Endothelial cell of umbilical vein (primary cell): ENCODE data around the gene FAM171A2. TPM values are rescaled to one million over a fixed set of nuclear protein-coding genes. Genes with fewer than 3 reads are reported as not detected.

Experiments used
- BruUV-seq: library from RNA; stranded (reverse); fragments of 400-500 nt; replicated peaks from 2 replicates; lab custom pipeline; 2021; lab: Mats Ljungman, UMichigan
- CTCF ChIA-PET: fragments of 300-600, 350-600 bp; sonication (Branson Sonifier 250); formaldehyde crosslinking; loops from one replicate; lab custom pipeline; 2021; ENCODE audit warnings: antibody characterized with exemption, inconsistent platforms; lab: Charles Lee
- POLR2A ChIA-PET: fragments of 300-600, 350-600 bp; sonication (Branson Sonifier 250); formaldehyde crosslinking; loops from one replicate; lab custom pipeline; 2021; ENCODE audit warnings: antibody characterized with exemption, inconsistent platforms; lab: Charles Lee
- DNase-seq: peaks from one replicate; pipeline ENCODE4 v3.0.0-alpha.2; 2011; ENCODE audit warnings: low read depth, low spot score
- FAIRE-seq: peaks from 2 replicates; lab custom pipeline; 2011; peaks lifted over from hg19 to GRCh38; lab: Jason Lieb, UNC
- H2AFZ ChIP-seq: 2 replicates; pipeline ENCODE4 v1.6.0; 2012; ENCODE audit warnings: low read depth, low read length, control low read depth, inconsistent platforms
- H3K27ac ChIP-seq: 2 replicates; pipeline ENCODE4 v1.5.1; 2011; ENCODE audit warnings: low read depth, mild to moderate bottlenecking, control low read depth, low read length, moderate library complexity; ENCODE audit not compliant: insufficient read depth
- H3K27me3 ChIP-seq, 2 experiments: 2 replicates each; pipeline versions ENCODE4 v1.6.0 to v1.6.1; 2011; ENCODE audit warnings: low read length in 2 of 2, mixed read lengths in 1 of 2; ENCODE audit not compliant: control insufficient read depth in 2 of 2, insufficient read depth in 2 of 2
- H3K36me3 ChIP-seq, 2 experiments: 2 replicates in 1 of 2; 3 replicates in 1 of 2; pipeline ENCODE4 v1.5.1; 2011; ENCODE audit warnings: low read length in 2 of 2, mild to moderate bottlenecking in 1 of 2, moderate library complexity in 1 of 2; ENCODE audit not compliant: control insufficient read depth in 2 of 2, insufficient read depth in 2 of 2; ENCODE audit errors: extremely low read depth in 1 of 2
- H3K4me1 ChIP-seq: 3 replicates; pipeline ENCODE4 v1.5.1; 2011; ENCODE audit warnings: mild to moderate bottlenecking, low read length; ENCODE audit not compliant: control insufficient read depth, insufficient read depth; ENCODE audit errors: extremely low read depth
- H3K4me2 ChIP-seq: 2 replicates; pipeline ENCODE4 v1.6.1; 2011; ENCODE audit warnings: low read length, control low read depth, mixed read lengths; ENCODE audit not compliant: insufficient read depth
- H3K4me3 ChIP-seq, 3 experiments: fragments of 200-600 bp in 1 of 3; sonication (generic), shearing (Covaris generic) in 1 of 3; replicated peaks in 1 of 3; 2 replicates each; pipeline ENCODE4 v1.5.1; 2011 to 2016; ENCODE audit warnings: control low read depth in 3 of 3, low read length in 3 of 3, mild to moderate bottlenecking in 2 of 3, inconsistent platforms in 1 of 3, low read depth in 1 of 3, moderate library complexity in 1 of 3; ENCODE audit not compliant: insufficient read depth in 1 of 3
- H3K79me2 ChIP-seq: 2 replicates; pipeline ENCODE4 v1.6.0; 2012; ENCODE audit warnings: low read length, inconsistent platforms; ENCODE audit not compliant: control insufficient read depth, insufficient read depth
- H3K9ac ChIP-seq: replicated peaks from 2 replicates; pipeline ENCODE3; 2011; ENCODE audit warnings: low read length, control low read depth; ENCODE audit not compliant: insufficient read depth; ENCODE audit errors: extremely low read depth
- H3K9me1 ChIP-seq: replicated peaks from 3 replicates; pipeline ENCODE4 v1.6.0; 2011; ENCODE audit warnings: mild to moderate bottlenecking, low read length; ENCODE audit not compliant: control insufficient read depth, insufficient read depth; ENCODE audit errors: extremely low read depth
- H3K9me3 ChIP-seq: replicated peaks from 2 replicates; pipeline ENCODE4 v1.5.1; 2012; ENCODE audit warnings: low read length, inconsistent platforms; ENCODE audit not compliant: control insufficient read depth, insufficient read depth
- H4K20me1 ChIP-seq: replicated peaks from 2 replicates; pipeline ENCODE3; 2011; ENCODE audit warnings: mild to moderate bottlenecking, low read length; ENCODE audit not compliant: control insufficient read depth, insufficient read depth; ENCODE audit errors: extremely low read depth
- CTCF ChIP-seq, 2 donors: IDR thresholded peaks; 1 replicate in 1 of 2; 2 replicates in 1 of 2; pipeline ENCODE4 v1.5.1; 2011; ENCODE audit warnings: low read length in 2 of 2, mild to moderate bottlenecking in 2 of 2, moderate library complexity in 2 of 2, control low read depth in 1 of 2, inconsistent platforms in 1 of 2, low read depth in 1 of 2; ENCODE audit not compliant: insufficient read depth in 1 of 2; ENCODE audit errors: extremely low read depth in 1 of 2
- MAX ChIP-seq: IDR thresholded peaks from 2 replicates; pipeline ENCODE4 v1.6.1; 2011; ENCODE audit not compliant: insufficient read depth, insufficient read length
- MYC ChIP-seq: IDR thresholded peaks from one replicate; pipeline ENCODE4 v1.6.1; 2011; ENCODE audit warnings: mild to moderate bottlenecking, low read depth, low read length
- POLR2AphosphoS5 ChIP-seq: IDR thresholded peaks from 2 replicates; pipeline ENCODE4 v1.6.1; 2012; ENCODE audit warnings: low read depth, mild to moderate bottlenecking, control low read depth, low read length, moderate library complexity; ENCODE audit not compliant: insufficient read depth
- dilution Hi-C: fragments of 300-500 bp; cut with MboI; formaldehyde crosslinking; loops from one replicate; pipeline ENCODE4 v1.15.0; 2019; ENCODE audit warnings: low sequenced_read_pairs; ENCODE audit not compliant: extremely low pct_ligation_motif_present
- intact Hi-C: fragments of 100-400 bp; cut with micrococcal nuclease; formaldehyde crosslinking; loops from one replicate; pipeline ENCODE4 v1.10.0; 2022
- polyA plus RNA-seq, 4 experiments: library from polyadenylated mRNA; depleted of rRNA in 3 of 4; stranded (reverse) in 3 of 4; unstranded in 1 of 4; fragments of >200 nt; gene quantifications; 2 replicates each; pipeline versions ENCODE4 v1.2.1 to v1.2.3, GENCODE V29; 2011 to 2012; ENCODE audit warnings: missing spikeins in 1 of 4
- total RNA-seq: library from RNA; stranded (reverse); gene quantifications from 2 replicates; pipeline ENCODE4 v1.2.3, GENCODE V29; 2021

FAM171A2 gene
- total and polyA plus RNA-seq, 2 donors (not counting 3 experiments of a cell fraction or from before 2014, with no cell fraction given) = 11.3 to 13.4 TPM

- no peak overlapping the region for H3K9ac ChIP-seq
- H3K27ac ChIP-seq = no peak overlapping the region
- CTCF ChIA-PET = interaction anchor here (0.8 to 3.1 kb wide), 8 partner anchors 8 to 170 kb away, joined by 3 to 12 read pairs (median 4); partner anchors contain the start of genes FAM171A2 and GRN
- no peaks in the 10 kb centered on the region for H3K27me3 ChIP-seq
- no peak overlapping the region for H3K4me2 ChIP-seq
- H4K20me1 ChIP-seq = no peaks in the 10 kb centered on the region
- H3K4me3 ChIP-seq = no peak overlapping the region
- no peaks in the 10 kb centered on the region for H3K9me1 ChIP-seq
- no TSS peak for BruUV-seq
- no peaks in the 10 kb centered on the region for H3K9me3 ChIP-seq
- peaks cover 6 to 38% of the 10 kb centered on the region in 2 experiments for H3K36me3 ChIP-seq
- TF ChIP-seq POLR2AphosphoS5 (no peak), CTCF (IDR thresholded peaks at IDR 0.05; ENCODE audit: extremely low read depth in 1 of 2, insufficient read depth in 1 of 2, low read depth in 1 of 2, low read length in 2 of 2) (no peak), MYC (no peak), MAX (no peak)
- no peak for DNase-seq
- FAIRE-seq = no peak
- H3K79me2 ChIP-seq = no peaks in the 10 kb centered on the region
- dilution Hi-C loops (no loop called here), intact Hi-C loops (no loop called here)
- H2AFZ ChIP-seq = no peak overlapping the region
- no peaks in the 10 kb centered on the region for H3K4me1 ChIP-seq
- POLR2A ChIA-PET = no interaction called here
Observed at GRCh38 chr17:44353672-44354331, 9.9 kb downstream of the FAM171A2 start.
